ENCODE measurements around the gene RCSD1. TPM values are rescaled to one million over a fixed set of nuclear protein-coding genes. Genes with fewer than 3 reads are reported as not detected.

Gene RCSD1
- total and polyA plus RNA-seq, 10 of the 15 experiments (the other 5 are each of a cell fraction or from before 2014, with no cell fraction given) = 11.4 to 78.3 (median 71.6) TPM

GRCh38 chr1:167623951-167624350 is 6.1 kb upstream of the RCSD1 start (continued):
- TF ChIP-seq CHD1 (IDR thresholded peaks at IDR 0.05; ENCODE audit: low read depth, low read length) = no peak

- 97% methylated on average over 2 of the region's 2 CpGs for WGBS (ENCODE audit: insufficient coverage, insufficient replicate concordance, low lambda C conversion rate, missing lambda C conversion rate)
- Histone ChIP-seq H3K4me3 (no peak overlapping the region), H3K4me1 (ENCODE audit: control insufficient read depth, insufficient read depth, low read length) (peaks cover 26% of the 10 kb centered on the region), H2AFZ (ENCODE audit: control insufficient read depth, low read depth, low read length) (no peak overlapping the region), H3K27ac (ENCODE audit: control insufficient read depth, insufficient read depth) (no peak overlapping the region), H3K9me3 (replicated peaks; ENCODE audit: control insufficient read depth, insufficient read depth, low read length) (peaks cover 3% of the 10 kb centered on the region; the same call in 1 of the 3 replicates), H3K4me2 (ENCODE audit: control insufficient read depth, insufficient read depth) (no peak overlapping the region), H3K9ac (ENCODE audit: control insufficient read depth, insufficient read depth, low read length) (no peak overlapping the region), H3K36me3 (ENCODE audit: control insufficient read depth in 2 of 2, insufficient read depth in 2 of 2, low read length in 1 of 2) (no peaks in the 10 kb centered on the region), H3K79me2 (ENCODE audit: control insufficient read depth, insufficient read depth, low read length) (peaks cover 19% of the 10 kb centered on the region), H3K27me3 (replicated peaks in 1 of 2; ENCODE audit: control insufficient read depth in 2 of 2, insufficient read depth in 2 of 2, low read length in 1 of 2) (no peaks in the 10 kb centered on the region), H4K20me1 (ENCODE audit: control insufficient read depth, insufficient read depth) (no peaks in the 10 kb centered on the region)
- ATAC-seq (no peak), DNase-seq (ENCODE audit: low read depth, low spot score) (no peak), FAIRE-seq (no peak)
- ChIA-PET RAD21 (ENCODE audit: unreplicated experiment) (no interaction called here), POLR2A (no interaction called here), CTCF (interaction anchor here (0.6 to 1.2 kb wide), 2 partner anchors 32 to 63 kb away, joined by 3 read pairs; no protein-coding TSS in a partner anchor), SMC1A (ENCODE audit: uncharacterized antibody, unreplicated experiment) (interaction anchor here (0.9 to 5.3 kb wide), 3 partner anchors 7 to 50 kb away, joined by 3 to 39 read pairs (median 4); no protein-coding TSS in a partner anchor)
- no peak for TF ChIP-seq SRF (IDR thresholded peaks at IDR 0.05; ENCODE audit: low read depth in 2 of 2, low read length in 2 of 2)
- TF ChIP-seq SIN3A (IDR thresholded peaks at IDR 0.05; ENCODE audit: low read depth, low read length) = no peak
- TF ChIP-seq ZZZ3 (IDR thresholded peaks at IDR 0.05; ENCODE audit: control insufficient read depth, insufficient read length, low read depth) = no peak
- no peak for TF ChIP-seq NR2C1 (IDR thresholded peaks at IDR 0.05)
- TF ChIP-seq IRF4 (IDR thresholded peaks at IDR 0.05; ENCODE audit: low read depth, low read length) = no peak
- no peak for TF ChIP-seq RBBP5 (conservative IDR thresholded peaks at IDR 0.05)
- no peak for TF ChIP-seq SIX5 (IDR thresholded peaks at IDR 0.05; ENCODE audit: low read depth, low read length, severe bottlenecking)
- no peak for TF ChIP-seq BRCA1 (IDR thresholded peaks at IDR 0.05; ENCODE audit: low read depth, low read length)
- no peak for TF ChIP-seq SMC3 (IDR thresholded peaks at IDR 0.05; ENCODE audit: borderline replicate concordance, low read length)
- intact Hi-C loops (cut with micrococcal nuclease; ENCODE audit: unreplicated experiment) (no loop called here), in situ Hi-C loops (cut with MboI) (no loop called here)
- no TSS peak for BruUV-seq (replicated peaks)
These were observed 4.8 kb upstream of the RCSD1 start for GRCh38 chr1:167625040-167625823.

Data from GM12878 (cell line).